Measurements from ENCODE around the gene KISS1.

Gene KISS1

DNA sequence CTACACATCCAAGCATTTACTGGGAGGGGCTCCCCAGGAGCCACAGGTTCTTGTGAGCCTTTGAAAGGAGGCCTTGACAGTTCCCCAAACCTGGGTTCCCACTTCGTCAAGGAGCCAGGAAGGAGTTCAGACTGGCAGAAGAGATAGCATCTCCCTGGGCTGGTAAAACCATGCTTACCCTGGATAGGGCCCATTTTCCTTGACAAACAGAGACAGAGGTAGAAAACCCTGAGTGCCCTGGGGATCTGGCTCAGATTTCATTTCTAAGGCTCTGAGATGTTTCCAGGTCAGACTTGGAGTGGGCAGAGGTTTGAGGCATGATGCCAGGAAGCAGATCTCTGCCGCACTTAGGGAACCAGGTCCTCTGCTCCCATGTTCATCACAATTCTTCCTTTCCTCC, 47.2 kb downstream of the KISS1 start:
- no peak for TF ChIP-seq CTCF (IDR thresholded peaks at IDR 0.05)

- no peak for TF ChIP-seq CTCF (IDR thresholded peaks at IDR 0.05)
These were observed 48.6 kb downstream of the KISS1 start for GRCh38 chr1:204147406-204148383.

- no peak for TF ChIP-seq CTCF (IDR thresholded peaks at IDR 0.05)
These were observed 49.3 kb downstream of the KISS1 start for GRCh38 chr1:204146965-204147364.

- no peak for TF ChIP-seq CTCF (IDR thresholded peaks at IDR 0.05)
These were observed 50.0 kb downstream of the KISS1 start for GRCh38 chr1:204146309-204146708.

- no peak for TF ChIP-seq CTCF (IDR thresholded peaks at IDR 0.05)
These were observed 51.2 kb downstream of the KISS1 start for GRCh38 chr1:204145033-204145504.

- no peak for TF ChIP-seq CTCF (IDR thresholded peaks at IDR 0.05)
These were observed 52.8 kb downstream of the KISS1 start for GRCh38 chr1:204143276-204144041.

- TF ChIP-seq CTCF (IDR thresholded peaks at IDR 0.05): no peak
These were observed 54.0 kb downstream of the KISS1 start for GRCh38 chr1:204142032-204142974.
